ENCODE results near the gene ZNF407.

Gene ZNF407

DNA sequence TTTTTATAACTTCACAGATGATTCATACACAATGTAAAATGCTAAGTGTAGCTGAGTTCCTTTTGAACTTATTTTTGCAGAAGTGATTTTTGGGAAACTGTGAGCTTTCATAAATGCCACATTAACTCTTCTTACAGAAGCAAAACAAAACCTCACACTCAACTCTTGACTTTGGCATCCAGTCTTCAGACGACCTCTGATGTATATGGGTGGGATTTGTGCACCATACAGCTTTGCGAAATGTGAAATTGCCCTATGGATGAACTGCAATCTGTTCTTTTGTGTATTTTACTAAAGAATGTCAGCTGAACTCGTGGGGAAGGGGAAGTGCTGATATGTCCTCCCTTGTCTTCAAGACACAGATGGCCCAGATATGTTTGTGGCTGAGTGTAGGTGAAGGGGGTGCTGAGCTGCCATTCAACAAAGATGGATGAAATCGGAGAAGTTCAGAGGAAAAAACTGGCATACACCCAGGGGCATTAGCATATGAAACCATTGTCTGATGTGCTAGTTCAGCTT is 393.0 kb downstream of the ZNF407 start:
- no peak for TF ChIP-seq GATA2 (IDR thresholded peaks at IDR 0.05; ENCODE audit: low read depth, low read length)
- TF ChIP-seq GATA3 (IDR thresholded peaks at IDR 0.05; ENCODE audit: low read depth, low read length): no peak

DNA sequence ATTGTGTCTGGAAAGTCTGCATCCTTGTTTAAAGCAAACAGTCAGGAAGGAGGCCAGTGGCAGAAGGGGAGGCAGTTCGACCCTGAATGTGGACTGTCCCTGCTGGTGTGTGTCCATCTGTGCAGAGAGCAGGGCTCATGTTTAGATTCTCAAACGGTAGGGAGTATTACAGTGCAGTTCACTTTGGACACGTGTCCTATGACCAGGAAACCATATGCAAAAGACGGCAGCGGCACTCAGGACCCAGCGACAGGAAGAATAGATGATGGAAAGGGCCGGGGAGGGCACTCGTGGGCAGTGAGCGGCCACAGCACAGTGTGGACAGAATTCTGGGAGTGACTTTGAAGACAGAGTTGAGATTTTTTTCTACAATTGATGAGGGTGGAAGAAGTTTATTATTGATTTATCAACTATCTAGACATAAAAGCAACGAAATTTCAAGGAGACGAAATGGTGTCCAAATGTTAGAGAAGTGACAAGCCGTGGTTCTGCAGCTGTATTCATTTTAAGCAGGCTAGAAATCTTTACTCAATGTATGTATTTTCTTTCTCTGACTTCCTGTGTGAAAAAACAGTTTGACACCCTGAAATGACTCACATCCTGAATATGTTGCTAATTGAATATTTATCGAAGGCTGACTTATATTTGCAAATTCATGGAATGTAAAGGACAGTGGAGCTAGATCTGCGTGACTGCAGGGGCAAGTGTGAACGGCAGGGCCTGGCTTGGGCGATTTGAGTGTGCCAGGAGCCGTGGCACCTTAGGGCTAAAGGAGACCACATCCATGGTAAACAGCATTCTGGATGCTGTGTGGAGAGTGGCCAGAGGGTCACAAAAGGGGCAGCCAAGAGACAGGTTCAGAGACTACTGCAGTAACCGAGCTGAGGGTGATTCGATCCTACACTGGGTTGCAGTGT is 397.1 kb downstream of the ZNF407 start:
- no peak for TF ChIP-seq GATA2 (IDR thresholded peaks at IDR 0.05; ENCODE audit: low read depth, low read length)
- no peak for TF ChIP-seq GATA3 (IDR thresholded peaks at IDR 0.05; ENCODE audit: low read depth, low read length)

DNA sequence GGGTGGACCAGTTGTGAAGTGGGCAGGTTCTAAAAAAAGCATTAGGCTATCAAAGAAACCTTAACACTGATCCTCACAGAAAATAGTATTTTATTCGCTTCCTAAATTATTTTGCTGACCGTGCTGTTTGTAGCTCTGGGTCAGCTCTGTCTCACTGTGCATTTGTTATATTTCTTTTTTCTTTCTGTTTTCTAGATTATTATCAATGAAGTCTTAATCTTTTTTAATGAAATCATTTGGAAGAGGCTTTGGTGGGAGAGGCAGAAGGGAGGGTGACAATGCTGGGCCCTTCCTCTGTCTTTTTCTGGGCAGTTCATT is 397.7 kb downstream of the ZNF407 start:
- TF ChIP-seq GATA2 (IDR thresholded peaks at IDR 0.05; ENCODE audit: low read depth, low read length): no peak
- no peak for TF ChIP-seq GATA3 (IDR thresholded peaks at IDR 0.05; ENCODE audit: low read depth, low read length)

DNA sequence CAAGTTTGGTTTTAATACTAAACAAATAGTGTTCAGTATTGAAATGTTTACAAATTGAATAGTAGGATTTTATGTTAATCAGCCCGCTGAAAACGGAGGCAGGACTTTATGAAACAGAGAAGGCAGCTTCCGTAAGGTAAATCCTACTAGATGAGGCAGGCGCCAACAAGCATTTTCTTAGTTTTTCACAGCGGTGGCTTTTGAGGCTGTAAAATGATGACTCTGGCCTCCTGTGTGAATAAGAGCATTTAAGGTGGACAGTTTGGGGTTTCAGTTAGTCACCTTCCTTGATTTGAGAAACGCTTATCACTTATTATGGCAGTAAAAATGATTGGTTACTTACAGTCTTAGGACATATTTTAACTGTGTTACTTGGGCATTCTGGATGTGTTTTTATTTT is 398.4 kb downstream of the ZNF407 start:
- TF ChIP-seq GATA3 (IDR thresholded peaks at IDR 0.05; ENCODE audit: low read depth, low read length) (no peak), GATA2 (IDR thresholded peaks at IDR 0.05; ENCODE audit: low read depth, low read length) (no peak)

DNA sequence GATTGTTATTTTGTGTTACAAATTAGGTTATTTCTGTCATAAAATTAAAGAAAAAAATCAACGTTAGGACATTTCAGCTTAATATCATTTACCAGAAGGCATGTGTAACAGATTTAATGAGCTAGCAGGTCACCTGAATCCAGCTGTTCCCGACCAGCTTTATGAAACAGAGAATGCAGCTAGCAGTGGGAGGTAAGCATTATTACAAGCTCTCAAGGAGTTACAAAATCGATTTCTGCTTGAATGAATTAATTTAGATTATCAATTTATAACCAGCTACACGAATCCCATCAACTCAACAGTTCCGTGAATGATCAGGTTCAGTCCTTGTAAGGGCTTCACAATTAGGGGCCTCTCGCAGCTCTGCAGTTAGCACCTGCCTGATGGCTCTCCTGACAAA is 399.3 kb downstream of the ZNF407 start:
- no peak for TF ChIP-seq GATA2 (IDR thresholded peaks at IDR 0.05; ENCODE audit: low read depth, low read length)
- no peak for TF ChIP-seq GATA3 (IDR thresholded peaks at IDR 0.05; ENCODE audit: low read depth, low read length)

DNA sequence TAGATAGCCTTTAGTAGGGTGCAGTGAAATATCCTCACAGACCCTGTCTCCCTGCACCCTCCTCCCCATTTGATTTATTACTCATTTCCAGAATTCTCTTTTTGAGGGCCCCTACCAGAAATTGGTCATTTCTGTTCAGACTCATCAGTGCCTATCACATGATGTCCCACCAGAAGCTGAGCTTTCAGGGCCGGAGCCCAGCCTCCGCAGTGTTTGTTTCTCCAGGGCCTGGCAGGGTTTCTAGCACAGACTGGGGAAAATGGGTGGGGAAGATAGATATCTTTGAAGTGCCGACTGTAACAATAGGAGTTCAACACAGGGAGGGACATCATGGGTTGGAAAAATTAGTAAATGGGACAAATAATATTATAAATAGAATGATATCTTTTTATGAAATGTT is 403.2 kb downstream of the ZNF407 start:
- TF ChIP-seq GATA2 (IDR thresholded peaks at IDR 0.05; ENCODE audit: low read depth, low read length) (no peak), GATA3 (IDR thresholded peaks at IDR 0.05; ENCODE audit: low read depth, low read length) (no peak)

DNA sequence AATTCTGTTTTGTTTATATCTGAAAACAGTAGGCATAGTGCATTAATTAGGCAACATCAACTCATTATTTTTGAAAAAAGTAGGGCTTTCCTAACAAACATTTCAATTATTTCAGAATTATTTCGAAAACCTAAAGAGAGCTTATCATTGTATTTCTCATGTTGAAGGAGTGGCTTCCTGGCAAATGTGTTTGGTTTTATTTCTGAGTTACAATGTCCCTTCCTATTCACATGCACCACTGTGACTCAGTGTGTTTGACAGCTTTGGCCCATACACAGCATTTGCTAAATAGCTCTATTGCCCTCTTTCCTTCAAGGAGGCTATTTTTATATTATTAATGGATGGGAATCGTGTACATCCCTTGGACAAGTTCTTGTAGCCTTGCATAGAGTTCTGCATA is 405.4 kb downstream of the ZNF407 start:
- TF ChIP-seq GATA3 (IDR thresholded peaks at IDR 0.05; ENCODE audit: low read depth, low read length): no peak
- no peak for TF ChIP-seq GATA2 (IDR thresholded peaks at IDR 0.05; ENCODE audit: low read depth, low read length)

DNA sequence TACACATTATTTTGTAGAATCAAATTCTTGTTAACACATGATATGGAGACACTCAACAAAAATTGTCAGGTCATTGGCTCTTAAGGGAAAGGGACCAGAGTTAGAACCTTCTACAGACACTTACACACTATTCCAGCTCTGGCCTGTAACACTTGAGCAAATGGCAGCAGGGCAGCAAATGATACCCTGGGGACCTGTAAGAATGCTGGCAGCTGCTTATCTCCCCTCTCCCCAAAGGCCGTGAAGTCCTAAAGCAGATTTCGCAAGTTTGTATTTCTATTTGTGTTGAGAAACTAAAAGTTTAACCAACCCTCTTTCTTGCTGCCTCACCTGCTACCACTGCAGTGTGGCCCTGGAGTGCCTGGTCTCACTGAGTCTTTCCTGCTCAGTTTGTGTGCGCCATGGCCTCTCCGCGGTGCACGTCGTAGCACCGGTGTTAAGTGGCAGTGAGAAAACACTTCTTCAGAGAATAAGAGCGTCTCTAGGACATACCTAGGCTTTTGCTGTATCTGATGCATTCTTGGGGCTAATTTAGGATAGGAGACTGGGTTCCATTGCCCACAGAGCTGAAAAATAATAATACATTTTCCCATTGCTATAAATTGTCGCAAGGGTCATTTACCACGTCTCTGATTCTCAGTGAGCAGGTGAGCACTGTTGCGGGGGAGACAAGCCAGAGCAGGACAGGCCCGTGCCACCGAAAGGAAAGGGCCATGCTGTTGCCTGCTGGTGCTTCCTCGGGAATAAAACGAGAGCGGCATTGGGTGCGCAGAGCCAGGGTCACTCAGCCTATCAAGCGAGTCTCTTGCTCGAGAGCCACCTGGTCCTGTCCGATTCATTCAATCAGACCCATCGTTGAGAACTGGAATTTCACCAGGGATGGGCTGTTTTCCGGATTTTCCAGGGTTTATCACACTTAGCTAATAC is 406.4 kb downstream of the ZNF407 start:
- no peak for TF ChIP-seq GATA3 (IDR thresholded peaks at IDR 0.05; ENCODE audit: low read depth, low read length)
- TF ChIP-seq GATA2 (IDR thresholded peaks at IDR 0.05; ENCODE audit: low read depth, low read length): no peak

DNA sequence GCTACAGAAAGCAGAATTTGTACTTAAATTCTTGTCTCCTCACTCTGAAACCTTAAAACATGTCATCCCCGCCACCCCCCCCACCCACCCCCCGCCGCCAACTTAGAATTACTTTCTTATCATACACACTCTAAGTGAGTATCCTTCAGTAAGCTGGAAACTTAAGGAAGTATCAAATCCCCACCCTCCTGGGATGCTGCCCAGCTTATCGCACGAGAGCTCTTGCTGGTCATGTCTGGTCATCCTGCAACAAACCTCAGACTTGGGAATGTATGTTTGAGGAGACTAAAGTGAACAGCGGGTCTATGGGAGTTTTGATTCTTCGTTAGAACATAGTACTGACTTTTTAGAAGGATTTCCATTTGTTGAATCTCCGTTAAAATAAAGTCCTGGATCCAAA is 408.0 kb downstream of the ZNF407 start:
- TF ChIP-seq GATA2 (IDR thresholded peaks at IDR 0.05; ENCODE audit: low read depth, low read length) (no peak), GATA3 (IDR thresholded peaks at IDR 0.05; ENCODE audit: low read depth, low read length) (no peak)

DNA sequence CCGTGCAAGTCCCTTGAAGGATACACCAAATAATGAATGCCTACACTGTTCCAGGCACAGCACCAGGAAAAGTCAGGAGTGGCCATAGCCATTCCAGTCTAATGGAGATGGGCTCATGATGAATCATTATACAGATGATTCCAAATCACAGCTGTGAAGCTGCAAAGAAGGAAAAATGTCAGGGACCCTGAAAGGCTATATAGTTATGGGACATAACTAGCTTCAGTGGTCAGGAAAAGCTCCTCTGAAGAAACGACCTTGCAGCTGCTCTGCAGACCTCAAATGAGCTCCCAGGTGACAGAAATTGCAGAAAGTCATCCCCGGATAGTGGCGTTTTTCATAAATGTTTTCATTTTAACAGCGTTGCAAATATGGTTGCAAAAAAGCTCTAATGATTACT is 410.5 kb downstream of the ZNF407 start:
- no peak for TF ChIP-seq GATA3 (IDR thresholded peaks at IDR 0.05; ENCODE audit: low read depth, low read length)
- TF ChIP-seq GATA2 (IDR thresholded peaks at IDR 0.05; ENCODE audit: low read depth, low read length): no peak

DNA sequence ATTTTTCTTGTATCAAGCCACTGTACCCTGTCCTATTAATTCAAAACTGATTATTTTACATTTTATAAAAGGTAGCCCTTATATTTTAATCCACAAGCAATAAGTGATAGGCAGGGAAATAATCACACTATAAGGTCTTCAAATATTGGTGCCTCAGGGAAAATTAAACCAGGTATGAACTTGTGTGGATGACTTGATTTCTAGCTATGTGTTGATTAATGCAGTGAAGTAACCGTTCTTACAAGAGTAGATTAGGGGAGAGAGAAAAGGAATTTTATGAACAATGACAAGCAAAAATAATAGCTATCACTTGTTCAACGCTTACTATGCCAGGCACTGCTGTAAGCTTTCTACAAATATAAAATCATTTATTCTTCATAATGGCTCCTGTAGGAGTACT is 411.6 kb downstream of the ZNF407 start:
- TF ChIP-seq GATA3 (IDR thresholded peaks at IDR 0.05; ENCODE audit: low read depth, low read length) (no peak), GATA2 (IDR thresholded peaks at IDR 0.05; ENCODE audit: low read depth, low read length) (no peak)

DNA sequence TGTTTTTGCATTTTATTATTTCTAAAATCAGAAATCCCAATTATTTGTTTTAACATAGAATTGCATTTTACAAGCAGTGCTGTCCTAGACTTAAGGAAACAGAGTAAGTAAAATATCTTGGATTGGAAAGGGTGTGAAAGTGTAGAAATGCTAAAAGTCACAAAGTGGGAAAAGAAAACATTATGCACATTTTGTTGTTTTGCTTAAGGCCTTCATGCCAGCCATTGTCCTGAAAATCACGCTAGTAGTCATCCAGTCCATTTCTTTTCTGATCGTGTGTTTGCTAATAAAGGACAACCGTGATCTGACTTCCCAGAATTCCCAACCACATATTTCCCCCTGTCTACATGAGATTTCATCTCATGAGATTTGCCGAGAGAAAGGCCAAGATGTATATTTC is 412.2 kb downstream of the ZNF407 start:
- TF ChIP-seq GATA2 (IDR thresholded peaks at IDR 0.05; ENCODE audit: low read depth, low read length): no peak
- TF ChIP-seq GATA3 (IDR thresholded peaks at IDR 0.05; ENCODE audit: low read depth, low read length): no peak

DNA sequence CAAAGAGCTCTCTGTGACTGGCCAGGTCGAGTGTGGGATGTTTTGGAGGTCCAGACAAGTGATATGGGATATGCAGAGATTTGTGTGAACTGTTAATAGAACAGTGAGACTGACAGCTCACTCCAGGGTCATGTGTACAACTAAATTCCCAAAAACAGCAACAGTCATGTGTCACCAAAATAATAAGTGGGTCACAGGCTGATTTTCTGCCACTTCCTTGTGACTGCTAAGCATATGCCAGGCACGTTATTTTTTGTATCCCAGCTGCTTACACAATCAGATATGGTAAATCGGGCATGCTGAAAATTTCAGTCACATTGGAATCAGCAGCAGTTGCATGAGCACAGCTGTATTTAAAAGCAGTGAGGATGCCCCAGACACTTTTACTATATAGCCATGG is 412.6 kb downstream of the ZNF407 start:
- TF ChIP-seq GATA2 (IDR thresholded peaks at IDR 0.05; ENCODE audit: low read depth, low read length) (peak; percentile 48; the same call in 1 of the 2 replicates), GATA3 (IDR thresholded peaks at IDR 0.05; ENCODE audit: low read depth, low read length) (no peak)

DNA sequence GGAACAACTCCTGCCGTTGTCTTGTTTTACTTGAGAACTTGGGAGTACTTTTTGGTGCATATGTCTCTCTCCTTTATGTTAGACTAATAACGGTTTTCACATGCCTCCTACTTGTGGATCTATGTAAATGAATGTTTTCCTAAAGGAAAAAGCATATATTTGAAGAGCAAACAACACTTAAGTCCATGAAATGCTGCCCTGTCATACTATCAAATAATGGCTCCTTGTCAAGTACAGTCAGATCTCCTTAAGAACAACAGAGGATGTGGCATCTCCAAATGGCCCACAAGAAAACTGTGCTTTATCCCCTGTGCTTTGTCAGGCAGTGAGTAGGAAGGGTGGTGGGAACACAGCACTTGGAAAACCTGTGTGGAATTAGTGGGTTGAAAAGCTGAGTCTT is 413.0 kb downstream of the ZNF407 start:
- TF ChIP-seq GATA3 (IDR thresholded peaks at IDR 0.05; ENCODE audit: low read depth, low read length): no peak
- TF ChIP-seq GATA2 (IDR thresholded peaks at IDR 0.05; ENCODE audit: low read depth, low read length): no peak

All from SH-SY5Y (cell line).